C4-2B (cell line): ENCODE results near the gene ADGRB3.

Experiments used
- CTCF ChIP-seq: fragments of 450-650 bp; conservative IDR thresholded peaks from 2 replicates; pipeline ENCODE4 v1.5.1; 2017; ENCODE audit warnings: mild to moderate bottlenecking
- ZFX ChIP-seq: fragments of 450-650 bp; IDR thresholded peaks from 2 replicates; pipeline ENCODE4 v1.6.1; 2017

DNA sequence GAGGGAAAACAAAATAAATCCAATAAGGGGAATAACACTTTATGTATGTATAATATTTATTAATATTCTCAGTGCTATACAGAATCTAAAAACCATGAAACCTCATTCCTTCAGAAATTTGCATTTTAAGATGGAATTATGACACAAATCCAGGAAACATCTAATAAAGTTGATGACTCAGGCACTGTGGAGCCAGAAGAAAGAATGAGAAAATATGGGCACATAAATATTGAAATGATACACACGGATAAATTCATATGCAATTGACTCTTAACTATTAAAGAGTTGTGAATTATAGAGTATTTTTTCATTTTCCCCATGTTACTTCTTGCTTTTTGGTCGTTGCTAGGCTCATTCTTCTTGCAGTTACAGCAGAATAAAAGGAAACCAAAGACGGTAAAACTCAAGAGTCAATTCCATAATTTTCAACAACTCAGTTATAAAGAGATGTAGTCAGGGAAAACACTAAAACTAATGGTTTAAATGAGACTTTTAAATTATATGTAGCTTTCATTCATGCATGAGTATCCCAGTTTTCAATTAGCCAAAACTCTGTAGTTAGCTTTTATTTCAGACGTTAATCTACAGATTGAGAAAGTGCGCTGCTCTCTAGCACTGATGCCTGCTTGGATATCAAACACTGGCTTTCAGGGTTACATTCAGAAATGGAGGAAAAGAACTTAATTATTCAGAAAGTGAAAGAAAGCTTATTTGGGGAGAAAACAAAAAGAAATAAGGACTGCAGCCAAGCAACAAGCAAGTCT, 95.4 kb downstream of the ADGRB3 start:
- no peak for TF ChIP-seq CTCF
- no peak for TF ChIP-seq ZFX
